H1 (cell line): ENCODE results near the gene WASL. TPM values are rescaled to one million over a fixed set of nuclear protein-coding genes. Genes with fewer than 3 reads are reported as not detected.

ENCODE experiments used
- CBX5 ChIP-seq: fragments of 300-800, 300-1000 bp; sonication (generic); IDR thresholded peaks from 2 replicates; pipeline ENCODE4 v1.7.1; 2016; ENCODE audit warnings: antibody characterized with exemption, low read length, low read depth
- CHD7 ChIP-seq: fragments of 300-600 bp; sonication (generic); IDR thresholded peaks from 2 replicates; pipeline ENCODE4 v1.7.1; 2012; ENCODE audit warnings: low read length, moderate library complexity, mild to moderate bottlenecking, inconsistent platforms; ENCODE audit not compliant: insufficient replicate concordance
- CREB1 ChIP-seq: IDR thresholded peaks from 2 replicates; pipeline ENCODE4 v1.6.1; 2012; ENCODE audit warnings: inconsistent platforms
- GTF2F1 ChIP-seq: IDR thresholded peaks from 2 replicates; pipeline ENCODE4 v1.6.1; 2012; ENCODE audit warnings: low read depth, low read length, improper control_type of control experiment, borderline replicate concordance
- MAX ChIP-seq: IDR thresholded peaks from 2 replicates; pipeline ENCODE4 v1.6.1; 2012; ENCODE audit warnings: inconsistent platforms
- POU5F1 ChIP-seq: IDR thresholded peaks from 2 replicates; pipeline ENCODE4 v1.6.1; 2011; ENCODE audit warnings: low read depth, mild to moderate bottlenecking, low read length, moderate library complexity
- SAP30 ChIP-seq: fragments of 300-600 bp; sonication (generic); IDR thresholded peaks from 2 replicates; pipeline ENCODE4 v1.7.1; 2012; ENCODE audit warnings: low read length, moderate library complexity, mild to moderate bottlenecking, inconsistent platforms; ENCODE audit not compliant: insufficient read depth, insufficient replicate concordance
- TAF1 ChIP-seq: IDR thresholded peaks from 2 replicates; pipeline ENCODE4 v1.6.1; 2011; ENCODE audit warnings: mild to moderate bottlenecking, low read depth, low read length
- TBP ChIP-seq: IDR thresholded peaks from 2 replicates; pipeline ENCODE4 v1.6.1; 2011; ENCODE audit warnings: low read depth, low read length, improper control_type of control experiment
- YY1 ChIP-seq: IDR thresholded peaks from 2 replicates; pipeline ENCODE4 v1.6.1; 2011; ENCODE audit warnings: low read depth, mild to moderate bottlenecking, low read length
- polyA plus RNA-seq, 7 experiments: library from polyadenylated mRNA; depleted of rRNA in 3 of 7; stranded (reverse) in 5 of 7; unstranded in 2 of 7; fragments of >200 nt in 5 of 7; fragments of 200-250 nt in 2 of 7; gene quantifications; 1 replicate in 5 of 7; 2 replicates in 1 of 7; 4 replicates in 1 of 7; pipeline versions ENCODE4 v1.2.1 to v1.2.3, GENCODE V29; 2011 to 2013; ENCODE audit warnings: missing spikeins in 2 of 7, mixed read lengths in 2 of 7
- total RNA-seq: library from RNA; stranded (reverse); fragmentation: NEBNext Ultra II Directional; extraction: Animal tissue kit (Norgen Biotek cat#: 25700); gene quantifications from 2 replicates; pipeline ENCODE4 v1.2.1, GENCODE V29; 2021

WASL gene
- total and polyA plus RNA-seq, 2 of the 8 experiments (the other 6 are each of a cell fraction or from before 2014, with no cell fraction given), result 7.7 to 38.9 TPM

GRCh38 chr7:123695944-123696677 lies 52.7 kb downstream of the WASL start (continued):
- TF ChIP-seq CHD7 (no peak), GTF2F1 (no peak), MAX (no peak), CREB1 (no peak), YY1 (no peak), SAP30 (no peak), POU5F1 (no peak), CBX5 (no peak), TAF1 (no peak), TBP (no peak)
